HEK293T (cell line): ENCODE data around the gene KCNT1.

ENCODE experiments used
- BHLHE40 ChIP-seq: fragments of 450-650 bp; IDR thresholded peaks from 2 replicates; pipeline ENCODE4 v1.6.1; 2016; ENCODE audit warnings: mild to moderate bottlenecking, moderate library complexity, borderline replicate concordance
- ELF4 ChIP-seq: fragments of 450-650 bp; IDR thresholded peaks from 2 replicates; pipeline ENCODE4 v1.6.1; 2017; ENCODE audit warnings: antibody characterized with exemption
- FOXA1 ChIP-seq: fragments of 450-650 bp; IDR thresholded peaks from 2 replicates; pipeline ENCODE4 v1.6.1; 2016; ENCODE audit warnings: mild to moderate bottlenecking
- FOXK2 ChIP-seq: fragments of 450-650 bp; IDR thresholded peaks from 2 replicates; pipeline ENCODE4 v1.6.1; 2016; ENCODE audit warnings: mild to moderate bottlenecking
- NFRKB ChIP-seq: fragments of 450-650 bp; IDR thresholded peaks from 2 replicates; pipeline ENCODE4 v1.6.1; 2016; ENCODE audit warnings: mild to moderate bottlenecking, moderate library complexity
- SP1 ChIP-seq: fragments of 450-650 bp; IDR thresholded peaks from 2 replicates; pipeline ENCODE4 v1.6.1; 2017
- SUZ12 ChIP-seq: fragments of 450-650 bp; IDR thresholded peaks from 2 replicates; pipeline ENCODE4 v1.6.1; 2016; ENCODE audit warnings: mild to moderate bottlenecking

- TF ChIP-seq BHLHE40 = no peak
- no peak for TF ChIP-seq NFRKB
- no peak for TF ChIP-seq ELF4
- TF ChIP-seq FOXK2 = no peak
- no peak for TF ChIP-seq SUZ12
- no peak for TF ChIP-seq FOXA1
- TF ChIP-seq SP1 = no peak
Observed at GRCh38 chr9:135820661-135821060, 118.7 kb downstream of the KCNT1 start.
